Measurements from ENCODE around the gene SYT11. TPM values are rescaled to one million over a fixed set of nuclear protein-coding genes. Genes with fewer than 3 reads are reported as not detected.

The SYT11 gene
- total RNA-seq, 4 donors from 2014 or later, result 2.4 to 5.3 (median 3.1) TPM

- H3K9me3 ChIP-seq, result no peaks in the 10 kb centered on the region
- TF ChIP-seq CTCF (IDR thresholded peaks at IDR 0.05 in 4 of 5, conservative IDR thresholded peaks at IDR 0.05 in 1 of 5), result no peak
- in situ Hi-C loops (cut with MboI; ENCODE audit: low sequenced_read_pairs in 4 of 4) (no loop called here), intact Hi-C loops (cut with DNase I; ENCODE audit: low total_unique reads) (loop anchor here (10.0 kb wide), 1 partner anchor 248 kb away; the partner anchor contains the start of genes DAP3 and YY1AP1)
- ATAC-seq, result no peak
- no peaks in the 10 kb centered on the region for H3K27me3 ChIP-seq
- peak overlapping the region; percentile 85 to 96 (median 90) for H3K4me3 ChIP-seq
- H3K36me3 ChIP-seq, result peaks cover 0 to 48% of the 10 kb centered on the region in 2 donors
- H3K4me1 ChIP-seq, result peaks cover 38 to 42% of the 10 kb centered on the region in 2 donors
- peak overlapping the region in 2 of 4 donors; percentile 5 to 93 for H3K27ac ChIP-seq
- DNase-seq, result no peak
Observed at GRCh38 chr1:155932487-155932886, 73.1 kb downstream of the SYT11 start.

- intact Hi-C loops (cut with DNase I; ENCODE audit: low total_unique reads) (loop anchor here (1.0 to 10.0 kb wide), 5 partner anchors 22 to 349 kb away; partner anchors contain the start of genes DAP3, LAMTOR2, RIT1 and SMG5), in situ Hi-C loops (cut with MboI; ENCODE audit: low sequenced_read_pairs in 4 of 4) (no loop called here)
- ATAC-seq (no peak), DNase-seq (no peak)
- TF ChIP-seq CTCF (IDR thresholded peaks at IDR 0.05 in 4 of 5, conservative IDR thresholded peaks at IDR 0.05 in 1 of 5) (no peak), POLR2A (IDR thresholded peaks at IDR 0.05) (no peak)
- Histone ChIP-seq H3K27ac (peak overlapping the region; percentile 93 to 95 (median 94)), H3K4me1 (peaks cover 46% of the 10 kb centered on the region in 2 donors), H3K9me3 (no peaks in the 10 kb centered on the region), H3K36me3 (peaks cover 0 to 37% of the 10 kb centered on the region in 2 donors), H3K4me3 (peak overlapping the region; percentile 85 to 96 (median 90)), H3K27me3 (no peaks in the 10 kb centered on the region)
Observed at GRCh38 chr1:155933591-155934096, 74.3 kb downstream of the SYT11 start.

DNA sequence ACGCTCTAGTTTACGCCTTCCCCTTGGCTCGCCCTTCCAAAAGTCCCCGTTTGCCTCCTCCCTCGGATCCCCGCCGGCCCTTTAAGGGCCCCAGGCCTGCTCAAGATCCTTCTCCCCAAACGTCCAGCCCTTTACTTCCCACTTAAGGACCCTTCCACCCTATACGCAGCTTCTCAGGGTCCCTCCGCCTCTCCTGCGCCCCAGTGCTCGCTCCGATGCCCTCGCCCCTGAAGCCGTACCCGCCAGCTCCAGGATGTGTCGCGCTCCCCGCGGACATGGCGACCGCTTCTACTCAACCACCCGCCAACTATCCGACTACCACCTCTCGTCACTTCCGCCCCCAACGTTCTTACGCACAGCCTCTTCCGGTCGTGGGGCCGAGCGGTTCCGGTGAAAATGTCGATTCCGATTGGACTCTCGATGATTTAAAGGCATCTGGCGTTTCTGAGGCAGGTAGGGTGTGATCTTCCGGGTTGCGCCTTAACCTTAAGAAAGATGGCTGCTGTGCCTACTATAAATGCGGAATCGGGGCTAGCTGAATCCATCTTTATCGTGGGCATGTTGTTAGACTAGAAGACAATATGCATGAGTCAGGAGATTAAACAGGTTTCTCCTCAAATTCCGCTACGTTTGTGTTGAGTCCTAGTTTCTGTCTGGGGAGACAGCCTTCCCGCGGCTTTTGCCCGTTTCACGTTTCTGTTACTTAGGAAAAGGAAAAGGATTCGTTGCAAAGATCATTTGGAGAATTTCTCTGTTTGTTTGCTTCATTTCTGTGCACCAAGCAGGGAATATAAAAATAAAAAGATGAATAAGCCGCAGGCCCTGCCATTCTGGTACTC, 74.9 kb downstream of the SYT11 start, which contains the start of gene KHDC4:
KHDC4 (minus strand) TSS at position 317 of the 839 bp plus-strand sequence; CDS start at position 277, 40 bp downstream.
- ATAC-seq, result peak; percentile 99 to 100
- in situ Hi-C loops (cut with MboI; ENCODE audit: low sequenced_read_pairs in 4 of 4), result no loop called here
- Histone ChIP-seq H3K4me1 (peaks cover 47 to 51% of the 10 kb centered on the region in 2 donors), H3K9me3 (no peaks in the 10 kb centered on the region), H3K4me3 (peak within 1 kb of the TSS; percentile 85 to 96 (median 90)), H3K36me3 (peaks cover 0 to 30% of the 10 kb centered on the region in 2 donors), H3K27ac (peak within 1 kb of the TSS; percentile 93 to 95 (median 94)), H3K27me3 (no peaks in the 10 kb centered on the region)
- intact Hi-C loops (cut with DNase I; ENCODE audit: low total_unique reads), result loop anchor here (1.0 to 10.0 kb wide), 5 partner anchors 23 to 348 kb away; partner anchors contain the start of genes DAP3, LAMTOR2, RIT1 and SMG5
- DNase-seq, result peak; percentile 95 to 96
- TF ChIP-seq CTCF (IDR thresholded peaks at IDR 0.05 in 4 of 5, conservative IDR thresholded peaks at IDR 0.05 in 1 of 5) (peak in 3 of 5 experiments; percentile 24 to 36 (median 26)), POLR2A (IDR thresholded peaks at IDR 0.05) (peak; percentile 91 to 96)

Other genes starting within 250 kb of the SYT11 start
- gene MSTO1, start 249.3 kb upstream of the SYT11 start, total RNA-seq, result 1 to 10 TPM; 1.7 to 3.1 (median 2.3) TPM
- 100 to 1,000 TPM in 2 of 4 donors, 10 to 100 TPM in 2; 81.6 to 162 (median 120) TPM for gene YY1AP1, start 170.8 kb upstream of the SYT11 start, total RNA-seq
- gene DAP3, start 170.5 kb upstream of the SYT11 start, total RNA-seq, result 100 to 1,000 TPM; 158 to 204 (median 186) TPM
- gene GON4L, start 2.4 kb upstream of the SYT11 start, total RNA-seq, result 10 to 100 TPM; 17.2 to 36.1 (median 19.9) TPM
- 10 to 100 TPM in 3 of 4 donors, 1 to 10 TPM in 1; 9.6 to 16.8 (median 15.2) TPM for gene RIT1, start 51.8 kb downstream of the SYT11 start, total RNA-seq
- 10 to 100 TPM; 18.2 to 46.3 (median 26.3) TPM for gene KHDC4, start 74.8 kb downstream of the SYT11 start, total RNA-seq
- gene RXFP4, start 82.1 kb downstream of the SYT11 start, total RNA-seq, result not detected
- 10 to 100 TPM; 13.6 to 27.3 (median 26.4) TPM for gene ARHGEF2, start 119.0 kb downstream of the SYT11 start, total RNA-seq
- 100 to 1,000 TPM in 2 of 4 donors, 10 to 100 TPM in 2; 70.6 to 118 (median 108) TPM for gene SSR2, start 161.4 kb downstream of the SYT11 start, total RNA-seq
- 10 to 100 TPM; 42.3 to 60.1 (median 46.0) TPM for gene UBQLN4, start 194.2 kb downstream of the SYT11 start, total RNA-seq
- 10 to 100 TPM; 51.5 to 82.7 (median 72.6) TPM for gene LAMTOR2, start 195.2 kb downstream of the SYT11 start, total RNA-seq
- gene RAB25, start 201.6 kb downstream of the SYT11 start, total RNA-seq, result 1 to 10 TPM in 1 of 4 donors, not detected in 3; 1.2 TPM
- not detected for gene MEX3A, start 222.9 kb downstream of the SYT11 start, total RNA-seq